ENCODE data around the gene MIPEP. TPM values are rescaled to one million over a fixed set of nuclear protein-coding genes. Genes with fewer than 3 reads are reported as not detected.

The MIPEP gene
- total RNA-seq, 1 donor from 2014 or later: 14.0 TPM

DNA sequence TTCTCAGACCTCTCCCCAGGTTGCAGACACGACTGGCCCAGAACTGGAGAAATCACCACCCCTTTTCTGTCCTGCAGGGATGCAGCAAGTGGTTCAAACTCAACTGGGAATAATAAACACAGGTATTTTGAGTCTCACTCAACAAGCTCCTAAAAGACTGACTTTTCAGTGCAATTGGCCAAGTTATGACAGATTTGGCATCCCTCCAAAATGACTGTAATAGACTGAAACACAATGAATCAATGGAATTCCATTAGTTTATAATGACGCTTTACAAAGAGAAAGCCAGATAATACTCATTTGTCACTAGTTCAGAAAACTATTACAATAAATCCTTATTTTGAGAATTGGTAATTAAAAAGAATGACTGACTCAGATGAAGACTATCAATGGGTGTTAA, 38.1 kb downstream of the MIPEP start:
- H3K9me3 Mint-ChIP-seq (ENCODE audit: unreplicated experiment): no peaks in the 10 kb centered on the region
- peaks cover 4% of the 10 kb centered on the region for H3K4me1 Mint-ChIP-seq (ENCODE audit: unreplicated experiment)
- no peak overlapping the region for H3K4me3 Mint-ChIP-seq (ENCODE audit: unreplicated experiment)
- H3K27ac Mint-ChIP-seq (ENCODE audit: unreplicated experiment): no peak overlapping the region
- DNase-seq (ENCODE audit: extremely low spot score, unreplicated experiment): no peak
- TF ChIP-seq, protein P1, sequence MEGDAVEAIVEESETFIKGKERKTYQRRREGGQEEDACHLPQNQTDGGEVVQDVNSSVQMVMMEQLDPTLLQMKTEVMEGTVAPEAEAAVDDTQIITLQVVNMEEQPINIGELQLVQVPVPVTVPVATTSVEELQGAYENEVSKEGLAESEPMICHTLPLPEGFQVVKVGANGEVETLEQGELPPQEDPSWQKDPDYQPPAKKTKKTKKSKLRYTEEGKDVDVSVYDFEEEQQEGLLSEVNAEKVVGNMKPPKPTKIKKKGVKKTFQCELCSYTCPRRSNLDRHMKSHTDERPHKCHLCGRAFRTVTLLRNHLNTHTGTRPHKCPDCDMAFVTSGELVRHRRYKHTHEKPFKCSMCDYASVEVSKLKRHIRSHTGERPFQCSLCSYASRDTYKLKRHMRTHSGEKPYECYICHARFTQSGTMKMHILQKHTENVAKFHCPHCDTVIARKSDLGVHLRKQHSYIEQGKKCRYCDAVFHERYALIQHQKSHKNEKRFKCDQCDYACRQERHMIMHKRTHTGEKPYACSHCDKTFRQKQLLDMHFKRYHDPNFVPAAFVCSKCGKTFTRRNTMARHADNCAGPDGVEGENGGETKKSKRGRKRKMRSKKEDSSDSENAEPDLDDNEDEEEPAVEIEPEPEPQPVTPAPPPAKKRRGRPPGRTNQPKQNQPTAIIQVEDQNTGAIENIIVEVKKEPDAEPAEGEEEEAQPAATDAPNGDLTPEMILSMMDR (IDR thresholded peaks at IDR 0.05): no peak
- no peaks in the 10 kb centered on the region for H3K27me3 Mint-ChIP-seq (ENCODE audit: unreplicated experiment)
- peaks cover 18% of the 10 kb centered on the region for H3K36me3 Mint-ChIP-seq (ENCODE audit: unreplicated experiment)

- H3K4me1 Mint-ChIP-seq (ENCODE audit: unreplicated experiment): peaks cover 4% of the 10 kb centered on the region
- peaks cover 18% of the 10 kb centered on the region for H3K36me3 Mint-ChIP-seq (ENCODE audit: unreplicated experiment)
- no peak overlapping the region for H3K27ac Mint-ChIP-seq (ENCODE audit: unreplicated experiment)
- no peak for DNase-seq (ENCODE audit: extremely low spot score, unreplicated experiment)
- H3K27me3 Mint-ChIP-seq (ENCODE audit: unreplicated experiment): no peaks in the 10 kb centered on the region
- TF ChIP-seq, protein P1 (IDR thresholded peaks at IDR 0.05): no peak
- H3K9me3 Mint-ChIP-seq (ENCODE audit: unreplicated experiment): no peaks in the 10 kb centered on the region
- H3K4me3 Mint-ChIP-seq (ENCODE audit: unreplicated experiment): no peak overlapping the region
These were observed 39.1 kb downstream of the MIPEP start for GRCh38 chr13:23850134-23850533.

GRCh38 chr13:23849670-23850069, 39.5 kb downstream of the MIPEP start:
- Mint-ChIP-seq H3K36me3 (ENCODE audit: unreplicated experiment) (peaks cover 16% of the 10 kb centered on the region), H3K27ac (ENCODE audit: unreplicated experiment) (no peak overlapping the region), H3K4me3 (ENCODE audit: unreplicated experiment) (no peak overlapping the region), H3K4me1 (ENCODE audit: unreplicated experiment) (peaks cover 4% of the 10 kb centered on the region), H3K9me3 (ENCODE audit: unreplicated experiment) (no peaks in the 10 kb centered on the region), H3K27me3 (ENCODE audit: unreplicated experiment) (no peaks in the 10 kb centered on the region)
- TF ChIP-seq, protein P1 (IDR thresholded peaks at IDR 0.05): no peak
- no peak for DNase-seq (ENCODE audit: extremely low spot score, unreplicated experiment)

DNA sequence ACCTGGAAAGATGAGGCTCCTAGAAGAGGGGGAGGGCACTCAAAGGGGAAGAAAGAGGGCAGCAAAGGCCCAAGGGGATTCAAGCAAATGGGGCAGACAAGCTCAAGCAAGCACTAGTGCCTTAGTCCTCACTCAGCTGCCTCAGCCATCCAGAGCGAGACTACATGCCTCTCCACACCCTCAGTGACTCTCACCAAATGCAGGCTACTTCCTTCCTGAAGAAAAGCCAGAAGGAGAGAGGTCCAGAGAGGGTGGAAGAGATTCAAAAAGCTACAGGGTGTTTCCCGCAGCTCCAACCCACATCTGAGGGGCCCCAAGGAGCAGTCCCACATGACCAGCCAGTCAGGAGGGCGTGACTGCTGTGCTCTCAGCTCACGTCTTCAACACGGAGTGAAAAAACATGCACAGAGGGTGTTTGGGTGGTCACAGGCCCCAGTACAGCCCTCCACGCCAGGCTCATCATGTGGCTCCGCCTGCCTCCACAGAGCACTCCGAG, 40.5 kb downstream of the MIPEP start:
- Mint-ChIP-seq H3K4me3 (ENCODE audit: unreplicated experiment) (no peak overlapping the region), H3K27ac (ENCODE audit: unreplicated experiment) (no peak overlapping the region), H3K9me3 (ENCODE audit: unreplicated experiment) (no peaks in the 10 kb centered on the region), H3K36me3 (ENCODE audit: unreplicated experiment) (peaks cover 15% of the 10 kb centered on the region), H3K4me1 (ENCODE audit: unreplicated experiment) (peaks cover 2% of the 10 kb centered on the region), H3K27me3 (ENCODE audit: unreplicated experiment) (no peaks in the 10 kb centered on the region)
- TF ChIP-seq, protein P1 (IDR thresholded peaks at IDR 0.05): no peak
- DNase-seq (ENCODE audit: extremely low spot score, unreplicated experiment): no peak

DNA sequence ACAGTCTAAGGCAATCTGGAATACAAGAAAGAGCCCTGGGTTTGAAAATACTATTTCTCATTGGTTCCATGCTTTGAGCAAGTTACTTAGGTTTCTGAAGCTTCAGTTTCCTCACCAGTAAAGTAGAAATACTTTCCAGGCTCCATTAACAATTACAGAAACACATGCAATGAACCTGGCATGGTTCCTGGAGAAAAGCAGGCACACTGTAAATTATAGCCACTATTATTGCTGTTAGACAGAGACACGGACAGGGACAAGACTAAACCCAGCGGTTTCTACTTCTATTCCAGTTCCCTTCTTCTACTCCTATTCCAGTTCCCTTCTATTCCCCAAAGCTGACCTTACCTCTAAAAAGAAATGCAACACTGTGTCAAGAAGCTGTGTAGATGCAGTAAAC, 41.2 kb downstream of the MIPEP start:
- TF ChIP-seq, protein P1 (IDR thresholded peaks at IDR 0.05): no peak
- no peak overlapping the region for H3K4me3 Mint-ChIP-seq (ENCODE audit: unreplicated experiment)
- peaks cover 5% of the 10 kb centered on the region for H3K4me1 Mint-ChIP-seq (ENCODE audit: unreplicated experiment)
- H3K36me3 Mint-ChIP-seq (ENCODE audit: unreplicated experiment): peaks cover 15% of the 10 kb centered on the region
- H3K9me3 Mint-ChIP-seq (ENCODE audit: unreplicated experiment): no peaks in the 10 kb centered on the region
- no peaks in the 10 kb centered on the region for H3K27me3 Mint-ChIP-seq (ENCODE audit: unreplicated experiment)
- no peak for DNase-seq (ENCODE audit: extremely low spot score, unreplicated experiment)
- no peak overlapping the region for H3K27ac Mint-ChIP-seq (ENCODE audit: unreplicated experiment)
